Spinal cord (tissue), 4 donors: ENCODE results near the gene FOXQ1. TPM values are rescaled to one million over a fixed set of nuclear protein-coding genes. Genes with fewer than 3 reads are reported as not detected.

Experiments
- polyA plus RNA-seq, 2 donors: library from polyadenylated mRNA; unstranded; fragments of 120-200 nt; gene quantifications; one replicate each; pipeline ENCODE4 v1.2.1, GENCODE V29; 2013; ENCODE audit not compliant: insufficient read length in 2 of 2
- total RNA-seq, 2 donors: library from RNA; depleted of rRNA in 1 of 2; stranded (reverse); fragments of 120-200 nt in 1 of 2; fragments of >200 nt in 1 of 2; gene quantifications; one replicate each; pipeline versions ENCODE4 v1.2.3 to v1.2.4, GENCODE V29; 2013 to 2014

FOXQ1 gene
- total and polyA plus RNA-seq, 4 donors, result 1.1 to 10.5 (median 6.4) TPM

Other genes with a start within 250 kb of the FOXQ1 start
- gene FOXF2, start 77.5 kb downstream of the FOXQ1 start, total RNA-seq, result 1 to 10 TPM; 1.7 to 7.6 TPM
- 10 to 100 TPM; 12.6 to 15.6 TPM for gene FOXF2, start 77.5 kb downstream of the FOXQ1 start, polyA plus RNA-seq